AG04449 (cell line): Measurements from ENCODE around the gene SOX4.

Experiments
- CTCF ChIA-PET: fragments of 350-600 bp; formaldehyde crosslinking; extraction: SDS; loops from one replicate; lab custom pipeline; 2021; ENCODE audit warnings: antibody characterized with exemption; lab: Yijun Ruan, JAX
- POLR2A ChIA-PET: fragments of 400-600, 350-600 bp; formaldehyde crosslinking; extraction: SDS; loops from one replicate; lab custom pipeline; 2020; ENCODE audit warnings: antibody characterized with exemption, inconsistent platforms; lab: Yijun Ruan, JAX
- DNase-seq: peaks from one replicate; pipeline ENCODE4 v3.0.0-alpha.2; 2010; ENCODE audit warnings: low read depth, low spot score
- H3K4me3 ChIP-seq: 2 replicates; pipeline ENCODE4 v1.5.1; 2011; ENCODE audit warnings: low read depth, mild to moderate bottlenecking, control low read depth, low read length
- TF ChIP-seq, protein P1 (sequence below): IDR thresholded peaks from one replicate; pipeline ENCODE4 v1.5.1; 2011; ENCODE audit warnings: mild to moderate bottlenecking, moderate library complexity, low read length, control low read depth, inconsistent platforms; ENCODE audit not compliant: insufficient read depth; ENCODE audit errors: missing control alignments

The SOX4 gene

DNA sequence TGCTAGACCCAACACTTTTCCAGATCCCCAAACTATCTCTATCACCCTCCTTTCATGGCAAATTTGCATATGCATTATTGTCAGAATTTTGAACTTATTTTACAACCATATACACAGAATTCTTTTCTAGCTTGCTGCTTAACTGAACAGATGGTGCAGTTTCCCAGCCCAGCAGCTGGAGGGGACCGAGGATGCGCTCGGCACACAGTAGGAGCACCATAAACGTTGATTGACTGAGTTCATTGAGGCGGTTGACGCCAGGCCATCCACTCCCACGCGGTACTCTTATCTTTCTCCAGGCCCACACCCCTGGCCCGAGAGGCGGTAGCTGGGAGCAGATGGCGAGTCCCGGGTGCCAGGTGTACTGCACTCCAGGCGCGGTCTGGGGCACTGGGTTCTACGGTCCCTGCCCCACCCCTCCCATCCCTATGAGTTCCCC is 6.8 kb upstream of the SOX4 start:
- peak overlapping the region; percentile 81 for H3K4me3 ChIP-seq
- ChIA-PET CTCF (interaction anchor here (1.2 to 9.3 kb wide), 5 partner anchors 712 to 1026 kb away, joined by 3 to 128 read pairs (median 33); no protein-coding TSS in a partner anchor), POLR2A (no interaction called here)
- DNase-seq, result no peak
- TF ChIP-seq, protein P1, sequence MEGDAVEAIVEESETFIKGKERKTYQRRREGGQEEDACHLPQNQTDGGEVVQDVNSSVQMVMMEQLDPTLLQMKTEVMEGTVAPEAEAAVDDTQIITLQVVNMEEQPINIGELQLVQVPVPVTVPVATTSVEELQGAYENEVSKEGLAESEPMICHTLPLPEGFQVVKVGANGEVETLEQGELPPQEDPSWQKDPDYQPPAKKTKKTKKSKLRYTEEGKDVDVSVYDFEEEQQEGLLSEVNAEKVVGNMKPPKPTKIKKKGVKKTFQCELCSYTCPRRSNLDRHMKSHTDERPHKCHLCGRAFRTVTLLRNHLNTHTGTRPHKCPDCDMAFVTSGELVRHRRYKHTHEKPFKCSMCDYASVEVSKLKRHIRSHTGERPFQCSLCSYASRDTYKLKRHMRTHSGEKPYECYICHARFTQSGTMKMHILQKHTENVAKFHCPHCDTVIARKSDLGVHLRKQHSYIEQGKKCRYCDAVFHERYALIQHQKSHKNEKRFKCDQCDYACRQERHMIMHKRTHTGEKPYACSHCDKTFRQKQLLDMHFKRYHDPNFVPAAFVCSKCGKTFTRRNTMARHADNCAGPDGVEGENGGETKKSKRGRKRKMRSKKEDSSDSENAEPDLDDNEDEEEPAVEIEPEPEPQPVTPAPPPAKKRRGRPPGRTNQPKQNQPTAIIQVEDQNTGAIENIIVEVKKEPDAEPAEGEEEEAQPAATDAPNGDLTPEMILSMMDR, result no peak

GRCh38 chr6:21587179-21587960 is 6.2 kb upstream of the SOX4 start:
- TF ChIP-seq, protein P1, result peak; percentile 29
- no peak for DNase-seq
- peak overlapping the region; percentile 81 for H3K4me3 ChIP-seq
- CTCF ChIA-PET, result interaction anchor here (0.7 to 9.3 kb wide), 10 partner anchors 9 to 1858 kb away, joined by 3 to 128 read pairs (median 7); no protein-coding TSS in a partner anchor
- POLR2A ChIA-PET, result interaction anchor here (0.6 to 1.3 kb wide), 6 partner anchors 20 to 553 kb away, joined by 3 to 4 read pairs (median 4); no protein-coding TSS in a partner anchor

- H3K4me3 ChIP-seq, result peak overlapping the region; percentile 81
- TF ChIP-seq, protein P1, result no peak
- POLR2A ChIA-PET, result interaction anchor here (0.6 to 1.3 kb wide), 12 partner anchors 19 to 1028 kb away, joined by 3 to 9 read pairs (median 4); no protein-coding TSS in a partner anchor
- no peak for DNase-seq
- CTCF ChIA-PET, result interaction anchor here (0.7 to 9.3 kb wide), 28 partner anchors 10 to 1858 kb away, joined by 3 to 128 read pairs (median 4); no protein-coding TSS in a partner anchor
Measured at GRCh38 chr6:21587961-21588480, 5.5 kb upstream of the SOX4 start.

DNA sequence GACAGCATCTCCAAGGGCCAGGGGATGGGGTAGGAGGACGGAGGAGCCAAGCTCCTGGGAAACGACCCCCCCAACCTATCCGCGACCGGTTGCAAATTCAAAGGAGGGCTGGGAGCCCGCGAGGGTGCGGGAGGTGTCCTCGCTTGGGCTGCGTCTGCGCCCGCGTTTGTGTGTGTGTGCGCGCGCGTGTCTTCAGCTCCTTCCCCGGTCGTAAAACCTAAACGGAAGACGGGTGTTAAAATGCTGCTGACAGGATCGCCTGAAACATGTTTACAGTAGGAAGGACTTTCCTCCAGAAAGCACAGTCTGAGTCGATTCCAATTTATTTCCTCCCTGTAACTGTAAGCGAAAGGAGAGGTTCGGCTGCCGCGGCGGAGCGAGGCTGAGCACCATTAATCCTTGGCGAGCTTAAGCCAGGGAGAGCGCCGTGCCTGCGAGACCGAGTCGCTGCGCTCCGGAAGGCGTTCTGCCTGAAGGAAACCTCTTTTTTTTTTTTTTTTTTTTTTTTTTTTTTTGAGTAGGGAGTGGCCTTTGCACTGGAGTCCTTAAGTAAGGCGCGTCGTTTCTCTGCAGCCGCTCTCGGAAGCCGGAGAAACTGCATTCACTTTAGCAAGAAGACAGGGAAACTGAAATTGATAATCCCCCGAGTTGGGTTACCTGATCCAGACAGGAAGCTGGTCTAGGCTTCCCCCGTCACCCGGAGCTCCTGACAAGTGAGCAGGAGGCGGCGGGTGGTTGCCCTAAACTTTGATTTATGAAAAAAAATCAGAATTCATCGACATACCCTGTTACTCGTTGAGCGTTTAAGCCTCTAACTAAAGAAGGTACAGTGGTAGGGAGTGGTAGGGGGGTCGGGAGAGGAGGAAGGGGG is 4.8 kb upstream of the SOX4 start:
- TF ChIP-seq, protein P1, result no peak
- ChIA-PET CTCF (interaction anchor here (0.6 to 9.3 kb wide), 44 partner anchors 10 to 1859 kb away, joined by 3 to 128 read pairs (median 3); no protein-coding TSS in a partner anchor), POLR2A (interaction anchor here (0.6 to 1.3 kb wide), 11 partner anchors 152 to 1029 kb away, joined by 3 to 9 read pairs (median 3); no protein-coding TSS in a partner anchor)
- H3K4me3 ChIP-seq, result peak overlapping the region; percentile 81
- peak; percentile 61 for DNase-seq

DNA sequence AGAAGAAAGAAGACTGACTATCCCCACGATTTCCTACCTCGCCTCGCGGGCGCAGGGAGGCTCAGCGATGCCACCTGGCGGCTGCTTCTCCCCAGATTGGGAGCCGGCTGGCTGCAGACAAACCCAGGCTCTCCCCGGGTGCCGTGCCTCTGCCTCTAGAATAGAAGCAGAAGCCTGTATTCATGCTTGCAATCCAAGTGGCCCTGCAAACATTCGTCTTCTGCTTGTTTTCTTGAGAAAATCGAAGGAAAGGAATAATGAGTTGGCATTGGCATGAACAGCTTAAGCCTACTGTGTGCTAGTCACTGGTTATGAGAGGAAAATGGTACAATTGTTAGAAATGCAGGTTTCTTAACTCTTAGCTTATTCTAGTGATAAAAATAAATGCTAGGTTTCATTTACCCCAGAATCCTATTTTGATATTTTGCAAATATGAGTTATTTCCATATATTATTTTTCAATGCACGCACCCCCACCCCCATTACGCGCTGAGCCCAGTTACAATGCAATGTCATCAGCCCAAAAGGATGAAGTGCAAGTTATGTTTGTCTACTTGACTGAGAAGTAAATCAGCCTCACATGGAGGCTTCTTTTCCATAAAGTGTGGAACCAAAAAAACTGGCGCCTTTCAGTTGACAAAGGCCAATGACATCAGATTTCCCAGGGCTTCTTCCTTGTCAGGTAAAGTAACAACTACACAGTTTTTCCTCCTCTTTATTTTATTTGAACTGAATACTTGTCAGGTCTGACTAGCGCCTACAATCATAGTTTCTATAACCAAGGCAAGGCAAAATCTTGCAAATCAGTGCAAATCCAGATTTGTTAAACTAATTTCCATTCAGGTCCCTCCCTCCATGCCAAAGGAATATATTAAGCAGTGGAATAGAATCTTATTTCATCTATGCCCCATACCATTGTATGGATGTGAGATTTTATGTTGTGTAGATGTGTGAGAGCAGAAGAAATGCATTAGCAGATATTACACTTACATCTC is 3.9 kb upstream of the SOX4 start:
- TF ChIP-seq, protein P1, result peak; percentile 95
- CTCF ChIA-PET, result interaction anchor here (0.6 to 9.3 kb wide), 33 partner anchors 9 to 1858 kb away, joined by 3 to 128 read pairs (median 4); no protein-coding TSS in a partner anchor
- peak overlapping the region; percentile 81 for H3K4me3 ChIP-seq
- POLR2A ChIA-PET, result interaction anchor here (1.3 kb wide), 2 partner anchors 712 to 1026 kb away, joined by 5 to 9 read pairs; no protein-coding TSS in a partner anchor
- DNase-seq, result no peak
